Measurements from ENCODE around the gene NRSN2. TPM values are rescaled to one million over a fixed set of nuclear protein-coding genes. Genes with fewer than 3 reads are reported as not detected.
"Not testable (repeated sequence)": the region's sequence is repeated elsewhere in the genome, so short reads cannot be mapped to it uniquely, and the experiment has no call there.

Gene NRSN2
- polyA plus RNA-seq, 3 donors: 46.1 to 53.6 (median 51.9) TPM

DNA sequence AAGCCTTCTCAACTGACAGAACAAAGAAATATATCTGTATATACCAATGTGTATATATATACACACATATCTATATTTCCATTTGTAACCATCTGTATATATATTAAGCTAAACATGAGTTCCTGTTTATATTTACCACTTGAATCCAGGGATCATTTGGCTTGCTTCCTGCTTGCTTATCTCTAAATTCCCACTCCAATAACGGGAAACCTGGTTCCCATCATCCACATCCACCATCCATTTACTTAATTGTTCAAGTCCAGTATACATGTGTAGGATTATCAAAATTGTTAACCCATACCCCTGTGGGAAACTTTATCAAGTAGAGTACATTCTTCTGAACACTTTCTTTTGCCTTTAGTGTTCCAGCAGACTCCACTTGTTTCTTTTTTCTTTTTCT lies 34.0 kb upstream of the NRSN2 start:
- DNase-seq (ENCODE audit: extremely low read depth in 1 of 11, low read depth in 9 of 11, low spot score in 4 of 11): no peak

DNA sequence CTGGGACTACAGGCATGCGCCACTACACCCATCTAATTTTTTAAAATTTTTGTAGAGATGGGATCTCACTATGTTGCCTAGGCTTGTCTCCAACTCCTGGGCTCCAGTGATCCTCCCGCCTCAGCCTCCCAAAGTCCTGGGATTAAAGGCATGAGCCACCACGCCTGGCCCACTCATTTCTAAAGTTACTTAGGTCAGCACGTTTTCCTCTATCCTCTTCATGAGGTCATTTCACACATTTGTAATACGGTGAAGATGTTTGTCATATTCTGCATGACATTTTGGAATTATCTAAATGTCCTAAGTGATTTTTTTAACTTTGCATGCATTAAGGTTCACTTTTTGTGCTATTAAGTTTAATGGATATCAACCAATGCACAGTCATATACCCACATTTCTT lies 33.5 kb upstream of the NRSN2 start:
- DNase-seq (ENCODE audit: extremely low read depth in 1 of 11, low read depth in 9 of 11, low spot score in 4 of 11): no peak

DNA sequence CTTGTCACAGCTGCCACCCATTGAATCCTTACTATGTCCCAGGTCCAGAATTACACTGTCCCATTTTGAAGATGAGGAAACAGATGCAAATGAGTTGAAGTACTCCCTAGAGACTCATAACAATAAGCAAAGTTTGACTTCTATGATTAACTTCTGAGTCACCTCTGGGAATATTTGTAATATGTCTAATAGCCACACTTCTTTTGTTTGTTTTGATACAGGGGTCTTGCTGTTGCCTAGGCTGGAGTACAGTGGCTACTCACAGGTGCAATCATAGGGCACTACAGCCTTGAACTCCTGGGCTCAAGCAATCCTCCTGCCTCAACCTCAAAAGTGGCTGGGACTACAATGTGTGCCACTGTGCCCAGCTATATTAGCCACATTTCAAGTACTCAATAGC lies 33.0 kb upstream of the NRSN2 start:
- DNase-seq (ENCODE audit: extremely low read depth in 1 of 11, low read depth in 9 of 11, low spot score in 4 of 11): no peak

DNA sequence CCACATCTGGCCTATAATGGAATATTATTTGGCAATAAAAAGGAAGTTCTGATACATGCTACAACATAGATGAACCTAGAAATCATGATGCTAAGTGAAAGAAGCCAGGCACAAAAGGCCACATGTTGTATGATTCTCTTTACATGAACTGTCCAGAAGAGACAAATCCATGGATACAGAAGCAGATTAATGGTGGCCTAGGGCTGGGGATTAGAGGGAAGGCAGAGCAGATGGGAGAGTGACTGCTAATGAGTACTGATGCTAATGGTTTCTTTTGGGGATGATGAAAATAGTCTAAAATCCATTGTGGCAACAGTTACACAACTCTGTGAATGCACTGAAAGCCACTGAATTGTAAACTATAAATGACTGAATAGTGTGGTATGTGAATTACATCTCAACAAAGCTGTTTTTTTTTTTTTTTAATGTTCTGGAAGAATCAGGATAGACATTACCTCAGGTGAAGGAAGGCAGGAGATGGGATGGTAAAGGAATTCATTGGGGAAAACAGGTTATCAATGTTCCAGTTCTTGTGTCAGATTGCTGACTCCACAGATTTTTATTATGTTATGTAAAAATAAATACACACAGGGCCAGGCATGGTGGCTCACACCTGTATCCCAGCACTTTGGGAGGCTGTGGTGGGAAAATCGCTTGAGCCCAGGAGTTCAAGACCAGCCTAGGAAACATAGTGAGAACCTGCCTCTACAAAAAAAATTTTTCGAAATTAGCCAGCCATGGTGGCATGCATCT lies 30.4 kb upstream of the NRSN2 start:
- DNase-seq (ENCODE audit: extremely low read depth in 1 of 11, low read depth in 9 of 11, low spot score in 4 of 11): no peak

DNA sequence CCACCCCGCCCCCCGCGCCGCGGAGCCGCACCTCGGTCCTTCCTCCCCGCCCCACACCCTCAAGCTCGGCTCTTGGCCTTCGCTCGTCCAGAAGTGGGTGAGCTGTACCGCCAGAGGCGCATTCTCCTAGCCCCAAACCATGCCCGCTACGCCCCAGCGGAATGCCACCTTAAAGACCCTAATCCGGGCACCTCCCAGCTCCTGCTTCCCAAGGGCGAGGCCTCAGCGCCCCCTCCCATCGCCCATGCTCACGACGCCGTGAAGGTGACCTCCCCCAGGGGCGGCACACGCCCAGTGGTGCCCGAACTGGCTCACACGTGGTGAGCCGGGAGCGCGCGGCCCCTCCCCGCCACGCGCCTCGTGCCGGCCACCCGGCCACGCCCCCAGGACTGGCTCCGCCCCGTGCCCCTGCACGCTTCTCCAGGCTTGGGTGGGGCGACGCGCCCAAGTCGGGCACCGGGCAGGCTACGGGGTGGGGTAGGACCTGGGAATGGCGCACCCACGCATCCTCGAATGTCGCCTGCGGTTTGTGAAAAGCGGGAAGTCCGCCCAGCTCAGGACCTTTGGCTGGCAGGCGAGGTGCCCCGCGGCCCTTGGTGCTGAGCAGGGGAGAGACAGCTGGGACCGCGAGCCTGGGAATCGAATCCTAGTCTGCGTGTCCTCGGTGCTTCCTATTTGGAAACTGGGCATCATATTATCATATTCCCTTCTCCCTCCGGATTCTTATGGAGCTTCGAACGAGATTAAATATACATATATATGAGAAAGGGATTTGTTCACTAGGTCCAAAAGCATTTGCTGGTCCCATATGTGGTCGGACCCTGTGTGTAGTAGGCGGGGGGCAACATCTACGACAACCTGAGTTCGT lies 22.5 kb upstream of the NRSN2 start:
- DNase-seq (ENCODE audit: extremely low read depth in 1 of 11, low read depth in 9 of 11, low spot score in 4 of 11): peak in 10 of 11 donors; percentile 73 to 89 (median 83)

DNA sequence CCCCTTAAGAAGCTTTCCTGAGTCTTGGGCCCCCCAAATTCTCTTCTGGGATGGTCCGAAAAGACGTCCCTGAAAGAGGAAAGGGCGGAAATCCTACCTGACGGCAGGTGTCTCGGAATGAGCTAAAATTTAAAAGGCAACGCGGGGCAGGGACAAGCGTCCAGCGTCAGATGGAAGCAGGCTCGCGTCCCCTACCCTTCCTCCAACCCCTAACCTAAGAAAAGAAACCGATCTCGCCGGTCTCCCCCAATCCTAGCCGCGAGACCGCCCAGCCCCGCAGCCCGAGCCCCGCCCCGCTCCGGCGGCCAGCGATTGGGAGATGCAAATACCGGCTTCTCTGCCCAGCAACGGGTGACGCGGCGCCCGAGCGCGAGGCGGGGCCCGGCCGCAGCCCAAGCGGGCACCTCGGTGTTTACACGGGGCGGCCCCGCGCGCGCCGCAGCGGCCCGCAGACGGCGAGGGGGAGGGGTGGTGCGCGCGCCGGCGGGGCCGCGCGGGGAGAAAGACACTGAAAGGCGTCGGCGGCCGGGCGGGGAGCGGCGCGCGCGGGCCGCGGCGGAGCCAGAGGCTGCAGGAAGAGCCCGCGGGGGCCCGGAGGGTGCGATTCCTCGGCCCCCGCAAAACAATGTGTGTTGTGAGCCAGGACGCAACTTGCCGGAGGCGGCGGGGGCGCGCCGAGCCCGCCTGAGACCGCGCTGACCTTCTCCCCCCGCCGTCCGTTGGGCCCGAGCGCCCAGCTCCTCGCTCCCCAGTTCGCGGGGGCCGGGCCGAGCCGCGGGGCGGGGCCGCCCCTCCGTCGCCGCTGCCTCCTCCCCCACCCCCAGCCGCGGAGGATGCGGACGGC lies 21.6 kb upstream of the NRSN2 start, which contains the start of gene SOX12:
SOX12 (plus strand) TSS at position 508 of the 844 bp plus-strand sequence. CDS start 373 bp downstream, outside the sequence.
- peak in 10 of 11 donors; percentile 83 to 94 (median 92) for DNase-seq (ENCODE audit: extremely low read depth in 1 of 11, low read depth in 9 of 11, low spot score in 4 of 11)

DNA sequence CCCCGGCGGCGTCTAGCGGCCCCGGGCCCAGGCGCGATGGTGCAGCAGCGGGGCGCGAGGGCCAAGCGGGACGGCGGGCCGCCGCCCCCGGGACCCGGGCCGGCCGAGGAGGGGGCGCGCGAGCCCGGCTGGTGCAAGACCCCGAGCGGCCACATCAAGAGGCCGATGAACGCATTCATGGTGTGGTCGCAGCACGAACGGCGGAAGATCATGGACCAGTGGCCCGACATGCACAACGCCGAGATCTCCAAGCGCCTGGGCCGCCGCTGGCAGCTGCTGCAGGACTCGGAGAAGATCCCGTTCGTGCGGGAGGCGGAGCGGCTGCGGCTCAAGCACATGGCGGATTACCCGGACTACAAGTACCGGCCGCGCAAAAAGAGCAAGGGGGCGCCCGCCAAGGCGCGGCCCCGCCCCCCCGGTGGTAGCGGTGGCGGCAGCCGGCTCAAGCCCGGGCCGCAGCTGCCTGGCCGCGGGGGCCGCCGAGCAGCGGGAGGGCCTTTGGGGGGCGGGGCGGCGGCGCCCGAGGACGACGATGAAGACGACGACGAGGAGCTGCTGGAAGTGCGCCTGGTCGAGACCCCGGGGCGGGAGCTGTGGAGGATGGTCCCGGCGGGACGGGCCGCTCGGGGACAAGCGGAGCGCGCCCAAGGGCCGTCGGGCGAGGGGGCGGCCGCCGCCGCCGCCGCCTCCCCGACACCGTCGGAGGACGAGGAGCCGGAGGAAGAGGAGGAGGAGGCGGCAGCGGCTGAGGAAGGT lies 20.8 kb upstream of the NRSN2 start:
- peak in 2 of 11 donors; percentile 48 to 64 for DNase-seq (ENCODE audit: extremely low read depth in 1 of 11, low read depth in 9 of 11, low spot score in 4 of 11)

DNA sequence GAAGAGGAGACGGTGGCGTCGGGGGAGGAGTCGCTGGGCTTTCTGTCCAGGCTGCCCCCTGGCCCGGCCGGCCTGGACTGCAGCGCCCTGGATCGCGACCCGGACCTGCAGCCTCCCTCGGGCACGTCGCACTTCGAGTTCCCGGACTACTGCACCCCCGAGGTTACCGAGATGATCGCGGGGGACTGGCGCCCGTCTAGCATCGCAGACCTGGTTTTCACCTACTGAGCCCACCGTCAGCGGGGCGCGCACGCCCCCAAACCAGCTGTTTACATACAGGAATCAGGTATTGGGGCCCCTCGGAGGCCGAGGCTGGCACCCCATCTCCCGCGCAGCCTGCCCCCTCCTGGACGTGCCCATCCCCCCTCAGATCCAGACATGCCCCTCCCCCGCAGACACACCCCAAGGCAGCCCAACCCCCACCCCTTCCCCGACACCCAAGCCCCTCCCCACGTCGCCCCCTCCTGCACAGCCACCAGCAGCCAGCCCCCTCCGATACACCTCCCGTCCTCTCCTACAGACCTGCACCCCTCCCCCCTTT lies 20.2 kb upstream of the NRSN2 start:
- peak in 1 of 11 donors; percentile 20 for DNase-seq (ENCODE audit: extremely low read depth in 1 of 11, low read depth in 9 of 11, low spot score in 4 of 11)

DNA sequence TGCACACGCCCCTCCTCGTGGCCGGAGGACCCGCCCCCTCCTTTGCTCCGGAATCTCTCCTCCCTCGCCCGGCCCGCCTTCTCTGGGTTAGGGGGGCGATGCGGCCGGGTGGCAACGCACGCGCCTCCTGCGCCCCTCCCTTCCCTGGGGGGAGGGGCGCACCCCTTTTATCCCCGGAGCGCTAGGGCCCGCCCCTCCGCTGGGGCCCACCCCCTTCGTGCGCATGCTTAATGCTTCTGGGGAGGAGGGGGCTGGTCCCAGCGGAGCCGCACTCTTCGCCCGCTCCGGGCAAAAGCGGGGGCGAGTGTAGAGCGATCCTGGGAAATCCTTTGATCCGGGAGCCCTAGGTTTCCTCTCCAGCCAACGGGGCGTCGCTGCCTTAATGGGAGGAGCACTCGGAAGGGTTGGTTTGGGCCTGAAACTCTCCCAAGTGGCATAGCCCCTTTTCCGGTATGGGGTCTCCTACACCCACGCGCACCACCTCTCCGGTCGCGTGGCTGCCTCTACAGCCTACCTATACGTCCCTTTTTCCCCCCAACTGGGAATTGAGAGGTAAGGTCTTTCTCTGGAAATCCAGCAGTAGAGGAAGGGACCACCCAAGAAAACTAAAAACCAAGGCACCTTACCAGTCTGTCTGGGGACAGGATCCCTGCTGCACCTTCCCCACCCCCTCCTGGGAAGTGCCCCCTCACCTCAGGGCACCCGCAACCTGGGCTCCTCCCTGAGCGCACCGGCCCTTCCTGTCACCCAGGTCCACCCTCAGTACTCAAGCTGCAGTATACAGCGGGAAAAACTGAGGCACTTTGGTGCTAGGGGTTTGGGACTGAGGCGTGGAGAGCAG lies 19.5 kb upstream of the NRSN2 start:
- peak in 10 of 11 donors; percentile 80 to 94 (median 90) for DNase-seq (ENCODE audit: extremely low read depth in 1 of 11, low read depth in 9 of 11, low spot score in 4 of 11)

DNA sequence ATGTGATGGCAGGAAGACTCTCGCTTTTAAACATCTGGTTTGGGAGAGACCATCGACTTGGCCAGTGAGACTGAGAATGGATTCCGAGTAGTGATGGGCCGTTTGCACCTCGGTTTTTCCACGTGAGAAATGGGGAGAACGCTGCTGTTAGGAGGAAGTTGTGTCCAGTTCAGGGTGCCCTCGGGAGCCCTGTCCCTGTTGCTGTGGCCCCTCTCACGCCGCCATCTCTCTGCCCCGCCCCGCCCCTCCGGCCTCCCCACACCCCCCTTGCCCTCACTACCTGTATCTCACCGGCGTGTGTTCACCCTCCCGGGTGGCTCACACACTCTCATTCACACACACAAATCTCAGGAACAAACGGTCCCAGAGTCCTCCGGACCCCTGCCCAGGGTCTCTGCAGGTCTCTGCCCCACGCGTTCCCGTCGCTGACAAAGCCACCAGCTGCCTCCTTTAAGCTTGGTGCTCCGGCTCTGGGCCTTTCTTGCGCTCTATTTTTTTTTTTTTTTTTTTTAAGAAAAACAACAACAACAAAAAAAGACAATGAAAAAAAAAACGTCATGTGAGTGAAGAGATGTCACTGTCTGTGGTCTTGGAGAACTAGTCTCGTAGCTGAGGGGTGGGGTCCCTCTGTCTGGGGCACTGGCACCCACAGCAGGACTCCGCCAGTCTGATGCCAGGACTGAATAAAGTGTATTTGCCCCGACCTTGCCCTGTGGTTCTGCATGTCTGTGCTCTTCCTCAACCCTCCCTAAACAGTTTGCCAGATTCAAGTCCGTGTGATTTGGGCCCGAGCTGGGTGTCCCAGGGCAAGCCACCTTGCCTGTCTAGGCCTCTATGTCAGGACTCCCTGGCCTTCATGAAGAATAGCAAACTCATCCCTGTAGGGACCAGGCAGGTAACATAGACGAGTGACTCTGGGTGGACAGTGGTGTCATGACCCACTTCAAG lies 18.6 kb upstream of the NRSN2 start:
- no peak for DNase-seq (ENCODE audit: extremely low read depth in 1 of 11, low read depth in 9 of 11, low spot score in 4 of 11)

DNA sequence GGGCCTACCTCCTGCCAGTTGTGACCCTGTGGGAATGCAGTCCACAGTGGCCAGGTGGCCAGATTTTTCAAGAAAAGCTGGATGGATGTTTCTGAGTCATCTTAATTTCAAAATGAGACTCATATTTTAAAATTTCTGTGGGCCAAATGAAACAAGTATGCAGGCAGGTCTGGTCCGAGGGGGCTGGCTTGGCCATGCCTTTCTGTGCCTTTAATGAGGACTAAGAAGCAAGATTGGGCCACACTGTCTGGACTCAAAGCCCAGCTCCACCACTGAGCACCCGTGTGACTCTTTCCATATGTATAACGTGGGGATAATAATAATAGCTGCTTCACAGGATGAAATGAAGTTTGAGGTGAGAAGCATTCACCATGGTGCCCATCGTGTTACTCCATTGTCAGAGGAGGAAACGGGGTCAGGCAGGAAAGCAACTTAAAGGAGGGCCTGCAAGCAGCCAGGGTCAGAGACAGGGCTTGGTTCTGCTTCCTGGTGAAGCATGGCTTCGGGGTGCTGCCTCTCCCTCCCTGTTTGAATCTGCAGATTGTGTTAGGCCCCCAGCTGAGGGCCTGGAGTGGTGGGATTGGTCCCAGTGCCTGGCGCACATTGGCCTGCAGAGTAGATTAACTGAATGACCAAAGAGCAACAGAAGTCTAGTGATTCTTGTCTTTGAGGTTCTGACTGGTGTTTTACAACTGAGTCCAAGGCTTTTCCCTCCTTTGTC lies 17.8 kb upstream of the NRSN2 start:
- DNase-seq (ENCODE audit: extremely low read depth in 1 of 11, low read depth in 9 of 11, low spot score in 4 of 11): no peak

DNA sequence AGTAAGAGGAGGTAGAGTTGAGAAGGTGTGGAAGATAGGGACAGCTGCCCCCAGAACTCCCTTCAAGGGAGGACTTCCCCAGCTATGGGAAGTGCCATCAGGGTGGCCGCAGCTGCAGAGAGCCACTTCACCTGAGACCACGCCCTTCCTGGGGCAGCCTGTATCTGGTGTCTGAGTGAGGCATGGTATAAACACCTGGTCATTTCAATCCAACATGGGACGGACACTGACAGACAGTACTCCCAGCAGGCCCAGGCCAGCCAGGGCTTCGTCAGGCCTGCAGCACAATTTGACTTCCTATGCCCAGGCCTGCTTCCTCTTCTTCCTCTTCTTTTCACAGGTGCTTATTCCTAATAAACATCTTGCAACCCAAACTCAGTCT lies 17.1 kb upstream of the NRSN2 start:
- no peak for DNase-seq (ENCODE audit: extremely low read depth in 1 of 11, low read depth in 9 of 11, low spot score in 4 of 11)

DNA sequence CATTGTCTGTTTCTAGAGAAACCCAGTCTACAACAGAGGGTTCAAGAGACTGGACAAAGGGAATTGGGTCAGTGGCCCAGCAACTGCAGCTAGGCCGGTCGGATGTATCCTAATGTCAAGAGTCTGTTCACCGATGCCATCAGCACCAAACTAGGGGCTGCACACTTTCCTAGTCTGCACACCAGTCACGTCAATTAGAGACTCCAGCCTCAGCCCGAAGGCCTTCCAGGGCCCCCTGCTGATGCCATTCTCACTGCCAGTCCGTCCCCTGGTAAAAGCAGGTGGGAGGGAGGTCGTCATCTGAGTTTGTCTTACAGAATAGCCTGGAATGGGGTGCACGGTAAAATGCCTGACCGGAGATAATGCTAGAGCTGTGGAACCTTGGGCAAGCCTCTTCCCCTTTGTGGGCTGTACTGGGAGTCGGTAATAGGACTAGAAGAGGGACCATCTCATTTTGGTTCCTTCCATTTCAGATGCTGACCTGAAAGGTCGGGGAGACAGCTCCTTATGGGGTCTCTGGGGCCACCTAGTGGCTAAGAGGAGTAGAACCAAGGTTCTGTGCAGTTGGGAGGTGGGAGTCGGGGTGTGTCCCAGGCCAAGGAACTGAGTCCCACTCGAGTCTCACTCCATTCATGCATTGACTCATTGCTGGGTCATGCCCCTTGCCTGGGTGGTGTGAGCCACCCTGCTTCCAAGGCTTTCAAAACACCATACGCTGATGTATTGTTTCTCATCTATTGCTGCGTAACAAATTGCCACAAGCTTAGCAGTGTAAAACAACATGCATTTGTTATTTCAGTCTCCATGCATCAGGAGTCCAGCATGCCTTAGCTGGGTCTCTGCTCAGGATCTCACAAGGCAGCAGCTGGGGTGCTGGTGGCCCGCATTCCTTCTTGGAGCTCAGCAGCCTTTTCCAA lies 16.4 kb upstream of the NRSN2 start:
- DNase-seq (ENCODE audit: extremely low read depth in 1 of 11, low read depth in 9 of 11, low spot score in 4 of 11): peak in 4 of 11 donors; percentile 58 to 71 (median 60)

DNA sequence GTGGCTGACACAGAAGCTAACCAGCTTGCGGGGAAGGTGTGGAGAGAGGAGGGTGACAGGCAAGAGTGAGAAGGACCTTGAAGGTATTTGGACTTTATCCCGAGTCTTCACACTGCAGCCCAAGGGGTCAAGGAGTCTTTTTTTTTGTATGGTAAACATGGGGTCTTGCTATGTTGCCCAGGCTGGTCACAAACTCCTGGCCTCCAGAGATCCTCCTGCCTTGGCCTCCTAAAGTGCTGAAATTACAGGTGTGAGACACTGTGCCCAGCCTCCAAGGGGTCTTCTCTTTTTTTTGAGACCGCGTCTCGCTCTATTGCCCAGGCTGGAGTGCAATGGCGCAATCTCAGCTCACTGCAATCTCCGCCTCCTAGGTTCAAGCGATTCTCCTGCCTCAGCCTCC lies 12.3 kb upstream of the NRSN2 start:
- no peak for DNase-seq (ENCODE audit: extremely low read depth in 1 of 11, low read depth in 9 of 11, low spot score in 4 of 11)

DNA sequence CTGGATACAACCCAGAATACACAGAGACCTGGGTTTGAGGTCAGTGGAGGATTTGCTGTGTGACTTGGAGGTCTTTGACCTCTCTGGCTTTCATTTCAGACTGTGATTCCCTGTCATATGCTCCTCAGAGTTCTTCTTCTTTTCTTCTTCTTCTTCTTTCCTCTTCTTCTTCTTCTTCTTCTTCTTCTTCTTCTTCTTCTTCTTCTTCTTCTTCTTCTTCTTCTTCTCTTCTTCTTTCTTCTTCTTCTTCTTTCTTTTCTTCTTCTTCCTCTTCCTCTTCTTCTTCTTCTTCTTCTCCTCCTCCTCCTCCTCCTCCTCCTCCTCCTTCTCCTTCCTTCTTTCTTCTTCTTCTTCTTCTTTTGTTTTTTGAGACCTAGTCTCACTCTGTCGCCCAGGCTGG lies 10.9 kb upstream of the NRSN2 start:
- not testable (repeated sequence) for DNase-seq (ENCODE audit: extremely low read depth in 1 of 11, low read depth in 9 of 11, low spot score in 4 of 11)
